Measurements from ENCODE around the gene CRYBA2. TPM values are rescaled to one million over a fixed set of nuclear protein-coding genes. Genes with fewer than 3 reads are reported as not detected.
A peak's percentile ranks its signal among the peaks of the same experiment; 100 is the strongest.

CRYBA2 gene
- total and polyA plus RNA-seq, 2 of the 8 experiments (the other 6 are each of a cell fraction or from before 2014, with no cell fraction given), result not detected

- Histone ChIP-seq H2BK5ac (ENCODE audit: low read depth, low read length) (no peak overlapping the region), H3K9me3 (ENCODE audit: insufficient read depth in 2 of 2, low read depth in 1 of 2, low read length in 1 of 2) (no peaks in the 10 kb centered on the region), H3K14ac (ENCODE audit: insufficient read length) (no peak overlapping the region), H3K23me2 (ENCODE audit: low read depth, low read length) (no peaks in the 10 kb centered on the region), H3K23ac (ENCODE audit: insufficient read length) (no peak overlapping the region), H2AK5ac (ENCODE audit: low read depth, low read length) (no peak overlapping the region), H4K91ac (replicated peaks; ENCODE audit: insufficient read length, low read length) (no peak overlapping the region), H3K18ac (ENCODE audit: extremely low read depth, low read length) (no peak overlapping the region), H3K27me3 (replicated peaks in 1 of 4; ENCODE audit: control insufficient read depth in 3 of 4, extremely low read depth in 1 of 4, insufficient read depth in 3 of 4, low read length in 3 of 4) (no peaks in the 10 kb centered on the region; a peak in 1 of 7 replicates), H3K27ac (ENCODE audit: low read depth, low read length) (no peak overlapping the region), H4K5ac (ENCODE audit: insufficient read length, low read depth, low read length) (no peak overlapping the region), H3K79me1 (ENCODE audit: low read depth, low read length) (no peaks in the 10 kb centered on the region), H2BK20ac (ENCODE audit: low read length) (no peak overlapping the region), H3K4me3 (ENCODE audit: extremely low read depth in 1 of 4, insufficient read depth in 2 of 4, low read depth in 3 of 4, low read length in 4 of 4) (no peak overlapping the region), H3K56ac (replicated peaks; ENCODE audit: insufficient read length, low read depth, low read length) (no peak overlapping the region), H3K4me1 (replicated peaks in 1 of 4; ENCODE audit: control insufficient read depth in 3 of 4, insufficient read depth in 4 of 4, low read length in 3 of 4) (peaks cover 0 to 3% (median under 1%) of the 10 kb centered on the region in 4 experiments; a peak in 2 of 7 replicates), H4K20me1 (replicated peaks in 1 of 2; ENCODE audit: control insufficient read depth in 1 of 2, insufficient read depth in 2 of 2, low read length in 2 of 2) (peaks cover 0 to 2% of the 10 kb centered on the region in 2 experiments), H2BK12ac (ENCODE audit: low read depth, low read length) (no peak overlapping the region), H3K4me2 (ENCODE audit: insufficient read depth in 1 of 2, low read depth in 2 of 2, low read length in 2 of 2) (no peak overlapping the region; a peak in 1 of 4 replicates), H2BK15ac (ENCODE audit: low read length) (no peak overlapping the region), H3K79me2 (ENCODE audit: control insufficient read depth in 1 of 2, insufficient read depth in 2 of 2, low read length in 2 of 2) (no peaks in the 10 kb centered on the region), H2BK120ac (replicated peaks; ENCODE audit: low read depth, low read length) (no peak overlapping the region), H3K4ac (replicated peaks; ENCODE audit: insufficient read length, low read depth, low read length) (no peak overlapping the region), H3K36me3 (ENCODE audit: control insufficient read depth in 2 of 4, insufficient read depth in 4 of 4, low read length in 3 of 4) (no peaks in the 10 kb centered on the region), H3K9ac (replicated peaks in 1 of 4; ENCODE audit: extremely low read depth in 1 of 4, low read depth in 3 of 4, low read length in 3 of 4) (no peak overlapping the region), H4K8ac (ENCODE audit: extremely low read depth, insufficient read depth, low read length) (no peak overlapping the region), H2AFZ (ENCODE audit: low read length) (peak overlapping the region; percentile 96; the same call in 1 of the 2 replicates)
- ChIA-PET POLR2A (ENCODE audit: partially characterized antibody) (interaction anchor here (1.0 kb wide), 1 partner anchor 9 kb away, joined by 3 read pairs; no protein-coding TSS in a partner anchor), CTCF (ENCODE audit: partially characterized antibody) (interaction anchor here (0.6 to 45.5 kb wide), 41 partner anchors 8 to 375 kb away, joined by 3 to 1006 read pairs (median 5); partner anchors contain the start of genes CFAP65, CRYBA2, IHH and NHEJ1)
- FAIRE-seq, result peak; percentile 73
- peak; percentile 54 to 95 for DNase-seq (ENCODE audit: low read depth in 1 of 2, low spot score in 2 of 2)
- 56% methylated on average over 9 of the region's 9 CpGs; no CpG with 5 or more reads in 1 of the 2 experiments for WGBS, 2 experiments (ENCODE audit: extremely low coverage in 1 of 2, insufficient coverage in 1 of 2, insufficient read length in 1 of 2, insufficient replicate concordance in 2 of 2, low coverage in 1 of 2, low lambda C conversion rate in 2 of 2, missing lambda C conversion rate in 1 of 2)
- TF ChIP-seq CTCF (IDR thresholded peaks at IDR 0.05; ENCODE audit: control extremely low read depth in 1 of 3, insufficient read depth in 1 of 3, low read depth in 1 of 3, low read length in 3 of 3), result peak; percentile 94 to 98 (median 97)
- TF ChIP-seq NANOG (IDR thresholded peaks at IDR 0.05; ENCODE audit: insufficient read depth, low read depth, low read length, poor library complexity, severe bottlenecking), result no peak
- no peak for TF ChIP-seq CREB1 (IDR thresholded peaks at IDR 0.05)
- TF ChIP-seq ATF3 (IDR thresholded peaks at IDR 0.05; ENCODE audit: insufficient read depth, low read depth, low read length), result no peak
- TF ChIP-seq FOSL1 (IDR thresholded peaks at IDR 0.05; ENCODE audit: insufficient read depth, low read depth, low read length), result no peak
- peak; percentile 90 to 92 for TF ChIP-seq RAD21 (IDR thresholded peaks at IDR 0.05 in 1 of 2, conservative IDR thresholded peaks at IDR 0.05 in 1 of 2; ENCODE audit: low read depth in 2 of 2, low read length in 2 of 2)
- TF ChIP-seq YY1 (IDR thresholded peaks at IDR 0.05; ENCODE audit: low read depth, low read length), result 0 out of 2 replicates have a peak, but pooled peaks have one; percentile 37
These were observed 36.6 kb upstream of the CRYBA2 start for GRCh38 chr2:219029829-219030165.
